NCI-H345 treated with DMSO at 0.1 percent for 48 hours (cell line): ENCODE results near the gene SSBP4.
A peak's percentile ranks its signal among the peaks of the same experiment; 100 is the strongest.

Experiments used
- DNase-seq: peaks from one replicate; lab custom pipeline; 2025; ENCODE audit not compliant: unreplicated experiment; lab: John Stamatoyannopoulos, UW

SSBP4 gene

GRCh38 chr19:18464646-18465045 lies 45.4 kb downstream of the SSBP4 start:
- DNase-seq = peak; percentile 48

- DNase-seq = no peak
Measured at GRCh38 chr19:18465214-18465963, 46.2 kb downstream of the SSBP4 start.

- DNase-seq = no peak
Measured at GRCh38 chr19:18465964-18466339, 46.8 kb downstream of the SSBP4 start.

- no peak for DNase-seq
Measured at GRCh38 chr19:18466354-18466753, 47.2 kb downstream of the SSBP4 start.

GRCh38 chr19:18467978-18468377 lies 48.8 kb downstream of the SSBP4 start:
- no peak for DNase-seq

- no peak for DNase-seq
Measured at GRCh38 chr19:18468517-18468916, 49.3 kb downstream of the SSBP4 start.

- DNase-seq = no peak
Measured at GRCh38 chr19:18469069-18469846, 50.1 kb downstream of the SSBP4 start.

- no peak for DNase-seq
Measured at GRCh38 chr19:18470787-18471186, 51.6 kb downstream of the SSBP4 start.

- no peak for DNase-seq
Measured at GRCh38 chr19:18473003-18473705, 54.0 kb downstream of the SSBP4 start.

- DNase-seq = no peak
Measured at GRCh38 chr19:18473706-18474087, 54.5 kb downstream of the SSBP4 start.

- no peak for DNase-seq
Measured at GRCh38 chr19:18474366-18474887, 55.2 kb downstream of the SSBP4 start.

GRCh38 chr19:18475004-18475453 lies 55.8 kb downstream of the SSBP4 start:
- no peak for DNase-seq

- no peak for DNase-seq
Measured at GRCh38 chr19:18475762-18476331, 56.6 kb downstream of the SSBP4 start.

GRCh38 chr19:18476507-18477041 lies 57.4 kb downstream of the SSBP4 start:
- no peak for DNase-seq

GRCh38 chr19:18477042-18477779 lies 58.0 kb downstream of the SSBP4 start:
- DNase-seq = no peak

- DNase-seq = no peak
Measured at GRCh38 chr19:18477974-18478373, 58.8 kb downstream of the SSBP4 start.

GRCh38 chr19:18478545-18479311 lies 59.5 kb downstream of the SSBP4 start:
- no peak for DNase-seq

GRCh38 chr19:18480006-18480691 lies 61.0 kb downstream of the SSBP4 start:
- peak; percentile 42 for DNase-seq
